EL (cell line): ENCODE data around the gene FBXO48.
A peak's percentile ranks its signal among the peaks of the same experiment; 100 is the strongest.
"Not testable (repeated sequence)": the region's sequence is repeated elsewhere in the genome, so short reads cannot be mapped to it uniquely, and the experiment has no call there.

Experiments
- DNase-seq: peaks from one replicate; pipeline ENCODE4 v3.0.0-alpha.2; 2016

The FBXO48 gene

DNA sequence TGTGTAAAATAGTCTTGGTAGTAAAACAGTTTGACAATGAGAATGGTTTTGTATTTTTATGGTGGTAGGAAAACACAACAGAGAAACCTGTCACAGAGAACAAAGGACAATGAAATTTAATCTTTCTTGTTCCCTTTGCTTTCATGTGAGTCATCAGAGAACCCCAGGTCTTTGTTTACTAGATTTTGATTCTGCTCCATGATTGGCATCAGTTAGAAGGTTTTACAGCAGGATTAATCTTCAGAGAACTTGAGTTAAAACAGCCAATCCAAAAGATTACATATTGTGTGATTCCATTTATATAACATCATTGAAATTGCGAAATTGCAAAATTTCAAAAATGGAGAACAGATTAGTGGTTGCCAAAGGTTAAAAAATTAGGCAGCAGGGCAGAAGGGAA is 2.8 kb upstream of the FBXO48 start:
- DNase-seq = no peak

- no peak for DNase-seq
These were observed 1.7 kb upstream of the FBXO48 start for GRCh38 chr2:68468801-68469200.

DNA sequence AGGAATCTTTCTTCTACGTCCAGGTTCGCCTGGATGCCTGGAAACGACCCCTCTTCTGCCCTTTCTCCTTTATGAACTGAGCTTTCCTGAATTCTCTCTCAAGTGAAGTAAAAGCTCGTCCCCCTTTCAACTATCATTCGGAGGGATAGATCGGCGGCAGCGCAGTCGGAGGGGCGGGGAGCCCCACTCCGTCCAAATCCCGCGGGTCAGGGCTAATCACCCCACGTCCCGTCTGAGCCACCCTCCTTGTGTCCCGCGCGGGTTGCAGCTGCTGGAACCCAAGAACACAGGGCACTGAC is 367 bp downstream of the FBXO48 start:
- no peak for DNase-seq

DNA sequence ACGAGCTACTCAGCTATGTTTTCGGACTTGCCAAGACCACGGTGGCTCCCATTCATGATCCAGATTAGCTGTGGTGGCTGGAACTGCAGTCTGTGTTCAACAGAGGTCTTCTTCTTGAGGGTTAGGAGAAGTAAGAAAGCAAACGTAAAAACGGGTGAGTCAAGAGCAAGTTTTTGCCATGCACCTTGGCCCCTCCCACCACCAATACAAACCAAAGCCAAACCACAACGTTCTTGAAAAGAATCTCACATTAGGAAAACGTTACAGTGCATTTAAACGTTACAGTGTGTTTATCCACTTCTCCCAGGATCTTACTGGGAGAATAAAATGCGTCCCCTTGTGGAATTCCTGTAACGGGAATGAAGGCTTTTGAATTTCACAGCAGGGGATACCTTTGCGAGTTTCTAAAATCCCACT is 725 bp downstream of the FBXO48 start:
- DNase-seq = peak; percentile 65

GRCh38 chr2:68465081-68465916 is 1.8 kb downstream of the FBXO48 start:
- peak; percentile 66 for DNase-seq

DNA sequence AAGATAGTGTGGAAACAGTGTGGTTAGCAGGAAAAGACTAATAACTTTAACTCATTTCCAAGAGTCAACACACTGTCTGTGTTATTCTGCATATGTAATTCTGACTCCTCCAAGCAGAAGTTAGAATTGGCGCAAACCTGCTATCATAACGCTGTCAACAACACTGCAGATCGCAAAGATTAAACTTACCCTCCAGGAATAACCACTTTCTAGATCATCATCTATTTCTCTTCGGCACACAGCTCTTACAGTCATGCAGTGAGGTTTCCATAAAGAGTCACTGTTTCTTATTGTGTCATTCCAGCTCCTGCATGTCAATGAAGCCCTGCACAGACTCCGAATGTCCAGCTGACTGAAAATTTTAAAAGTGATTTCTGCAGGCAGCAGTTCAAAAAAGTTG is 2.4 kb downstream of the FBXO48 start:
- no peak for DNase-seq

- peak; percentile 59 for DNase-seq
These were observed 3.7 kb downstream of the FBXO48 start for GRCh38 chr2:68463287-68463877.

DNA sequence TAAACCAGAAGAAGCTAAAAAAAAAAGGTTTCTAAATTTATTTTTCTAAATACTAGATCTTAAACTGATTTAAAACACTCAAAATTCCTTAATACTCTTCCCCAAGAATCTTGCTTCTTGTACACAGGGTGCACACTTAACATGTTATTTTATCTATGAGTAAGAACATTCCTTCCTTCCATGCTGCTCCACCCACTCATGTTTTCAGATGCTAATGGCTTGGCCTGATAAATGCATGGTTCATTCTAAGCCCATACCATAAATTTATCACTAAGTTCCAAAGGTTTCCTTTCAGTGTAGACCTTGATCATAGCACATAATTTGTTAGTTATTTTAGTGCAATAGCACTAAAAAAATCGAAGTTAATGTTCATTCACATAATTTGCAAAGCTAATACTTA is 8.1 kb downstream of the FBXO48 start:
- peak; percentile 58 for DNase-seq

GRCh38 chr2:68456198-68456597 is 10.9 kb downstream of the FBXO48 start:
- DNase-seq = no peak

- no peak for DNase-seq
These were observed 12.4 kb downstream of the FBXO48 start for GRCh38 chr2:68454719-68455118.

- no peak for DNase-seq
These were observed 13.2 kb downstream of the FBXO48 start for GRCh38 chr2:68453761-68454360.

- DNase-seq = no peak
These were observed 14.8 kb downstream of the FBXO48 start for GRCh38 chr2:68452158-68452900.

DNA sequence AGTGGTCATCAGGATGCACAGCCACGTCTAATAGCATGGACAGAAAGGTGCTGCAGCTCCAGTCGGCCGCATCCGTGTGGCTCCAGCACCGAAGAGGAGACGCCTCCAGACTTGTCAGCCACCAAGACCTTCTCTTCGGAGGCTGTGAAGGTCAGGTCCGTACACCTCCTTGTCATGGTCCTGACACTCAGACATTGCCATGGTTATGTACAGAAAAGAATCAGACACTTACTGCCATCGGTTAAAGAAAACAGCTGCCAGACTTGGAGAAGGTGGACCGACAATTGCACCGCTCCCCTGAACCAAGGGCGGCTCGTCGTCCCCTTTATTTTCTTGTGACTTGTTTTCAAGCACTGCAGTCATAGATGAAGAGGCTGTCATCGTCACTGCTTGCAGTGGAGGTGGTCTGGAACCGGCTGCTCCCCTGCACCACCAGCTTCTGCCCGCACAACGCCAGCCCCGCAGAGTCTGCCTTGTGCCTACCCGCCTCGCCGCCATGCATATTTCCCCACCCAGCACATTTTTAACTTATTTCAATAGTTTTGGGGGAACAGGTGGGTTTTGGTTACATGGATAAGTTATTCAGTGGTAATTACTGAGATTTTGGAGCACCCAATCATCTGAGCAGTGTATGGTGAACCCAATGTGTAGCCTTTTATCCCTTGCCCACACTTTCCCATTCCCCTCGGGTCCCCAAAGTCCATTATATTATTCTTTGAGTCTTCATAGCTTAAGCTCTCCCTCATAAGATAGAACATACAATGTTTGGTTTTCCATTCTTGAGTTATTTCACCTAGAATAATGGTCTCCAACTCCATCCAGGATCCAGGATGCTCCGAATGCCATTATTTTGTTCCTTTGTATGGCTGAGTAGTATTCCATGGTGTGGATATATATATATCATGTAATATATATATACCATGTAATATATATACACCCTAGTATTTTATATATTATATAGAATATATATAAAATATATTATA is 18.1 kb downstream of the FBXO48 start:
- DNase-seq = no peak

DNA sequence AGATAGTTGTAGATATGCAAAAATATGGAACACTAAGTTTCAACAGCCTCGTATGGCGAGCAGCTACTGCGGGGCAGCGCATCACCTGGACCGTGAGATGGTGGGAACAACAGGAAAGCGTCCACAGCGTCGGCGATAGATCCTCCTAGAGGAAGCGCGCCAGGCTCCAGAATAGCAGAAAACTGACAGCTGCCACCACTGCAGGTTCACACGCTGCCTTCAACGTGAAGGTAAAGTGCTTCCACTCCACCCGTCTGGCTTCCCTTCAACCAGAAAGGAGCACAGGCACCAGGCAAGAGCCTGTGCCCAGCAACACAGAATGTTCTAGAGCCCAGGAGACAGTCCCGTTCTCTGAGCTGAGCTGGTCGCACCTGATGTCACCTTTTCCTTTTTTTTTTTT is 20.0 kb downstream of the FBXO48 start:
- DNase-seq = no peak

GRCh38 chr2:68446425-68446824 is 20.7 kb downstream of the FBXO48 start:
- DNase-seq = not testable (repeated sequence)

DNA sequence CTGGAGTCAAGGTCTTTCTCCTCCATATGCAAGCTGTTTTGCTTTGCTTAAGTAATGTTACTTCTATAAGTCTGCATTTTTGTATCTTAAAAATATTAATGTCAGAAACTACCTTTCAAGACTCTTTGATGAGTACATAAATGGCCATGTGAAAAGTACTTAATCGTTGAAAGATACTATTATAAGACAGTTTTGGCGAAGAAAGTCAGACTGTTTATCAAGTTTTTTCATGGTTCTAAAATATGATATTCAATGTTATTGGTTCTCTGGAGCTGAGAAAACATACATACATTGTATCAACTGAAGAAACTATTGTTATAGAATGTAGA is 25.1 kb downstream of the FBXO48 start:
- DNase-seq = no peak

DNA sequence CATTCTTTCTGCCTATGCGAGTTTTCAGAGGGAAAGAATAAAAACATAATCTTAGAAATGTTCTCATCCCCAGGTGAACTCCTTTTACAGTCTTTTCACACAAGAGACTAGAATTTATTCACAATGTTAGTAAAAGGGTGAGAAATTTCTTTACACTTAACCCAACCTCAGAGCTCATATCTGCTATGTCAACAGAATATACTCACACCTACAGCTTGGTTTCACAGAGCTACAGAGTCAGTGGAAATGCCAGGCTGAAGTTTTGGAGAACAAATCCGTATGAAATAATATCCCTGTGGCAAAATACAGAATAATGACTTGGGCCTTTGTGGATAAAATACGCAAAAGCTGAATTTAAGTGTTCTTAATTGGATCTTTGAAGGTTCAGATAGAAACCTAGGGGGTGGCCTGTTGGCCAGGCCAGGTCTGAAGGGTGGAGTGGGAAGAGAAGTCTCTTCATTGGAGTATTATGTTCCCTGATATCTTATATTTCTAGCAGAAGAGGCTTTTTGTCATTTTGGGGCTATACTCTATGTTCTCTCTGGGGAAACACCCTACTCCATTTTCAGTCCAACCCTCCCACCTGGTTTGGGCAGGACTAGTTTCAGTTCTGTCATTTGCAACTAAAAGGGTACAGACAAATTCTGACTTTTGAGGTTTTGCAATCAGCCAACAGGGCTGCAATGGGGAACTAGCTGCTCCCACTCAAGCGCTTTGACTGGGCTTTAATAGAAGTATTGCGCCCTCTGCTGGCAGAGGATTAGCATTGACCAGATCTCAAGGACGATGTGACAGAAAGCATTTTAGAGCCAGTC is 25.7 kb downstream of the FBXO48 start:
- peak; percentile 82 for DNase-seq

- no peak for DNase-seq
These were observed 28.4 kb downstream of the FBXO48 start for GRCh38 chr2:68438455-68439303.

DNA sequence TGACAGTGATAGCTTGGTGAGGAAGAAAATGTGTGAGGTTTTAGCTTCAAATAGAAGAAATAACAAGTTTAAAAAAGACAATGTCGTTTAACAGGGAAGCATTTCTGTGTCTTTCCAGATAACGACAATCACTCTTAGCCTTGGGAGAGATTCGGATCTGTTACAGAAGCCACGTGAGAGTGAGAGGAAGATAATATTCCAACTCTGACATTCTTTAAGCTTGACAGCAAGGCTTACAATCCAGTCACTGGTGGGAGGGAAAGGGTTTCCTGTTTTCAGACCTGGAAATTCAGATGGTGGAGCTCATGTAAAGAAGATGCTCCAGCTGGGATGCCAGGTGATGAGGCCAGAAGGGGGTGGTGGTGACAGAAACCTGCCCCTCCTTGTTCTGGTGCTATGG is 30.8 kb downstream of the FBXO48 start:
- DNase-seq = no peak

DNA sequence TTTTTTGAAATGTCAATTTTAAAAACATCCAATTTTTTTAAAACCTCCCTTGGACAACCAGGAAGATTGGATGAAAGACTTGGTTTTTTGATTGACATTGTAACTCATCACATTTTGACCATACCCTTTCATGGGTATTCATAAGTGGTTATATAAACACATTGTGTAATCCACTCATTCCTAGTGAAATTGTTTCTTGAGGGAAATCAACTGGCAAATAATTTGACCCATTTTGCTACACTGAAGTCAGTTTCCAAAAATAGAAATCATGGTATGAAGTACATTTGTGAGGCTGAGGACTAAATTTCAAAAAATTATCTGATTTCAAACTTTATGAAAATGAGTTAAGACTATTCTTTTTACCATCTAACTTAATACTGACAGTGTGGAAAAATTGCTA is 31.5 kb downstream of the FBXO48 start:
- DNase-seq = no peak

DNA sequence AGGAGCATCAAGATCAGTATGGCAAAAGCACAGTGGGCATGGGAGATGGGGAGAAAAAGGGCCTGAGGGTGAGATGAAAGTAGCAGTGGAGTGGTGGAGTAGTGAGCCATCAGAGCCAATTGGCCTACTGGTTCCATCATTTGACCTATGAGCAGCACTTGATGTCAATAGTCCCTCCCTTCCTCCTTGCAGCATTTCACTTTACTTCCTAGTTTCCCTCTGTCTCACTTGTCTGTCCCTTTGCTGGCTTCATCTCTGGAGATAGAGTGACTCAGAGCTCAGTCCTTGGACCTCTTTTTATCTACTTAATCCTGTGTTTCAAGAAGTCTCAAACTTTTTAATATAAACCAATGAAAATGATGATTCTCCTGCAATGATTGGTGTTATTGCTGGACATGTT is 32.1 kb downstream of the FBXO48 start:
- no peak for DNase-seq
